ENCODE results near the gene KCNJ11. TPM values are rescaled to one million over a fixed set of nuclear protein-coding genes. Genes with fewer than 3 reads are reported as not detected.
A peak's percentile ranks its signal among the peaks of the same experiment; 100 is the strongest.

Gene KCNJ11
- total RNA-seq, 1 donor from 2014 or later, result 18.6 TPM

GRCh38 chr11:17389957-17390649 lies 1.6 kb upstream of the KCNJ11 start:
- no peaks in the 10 kb centered on the region for H3K36me3 Mint-ChIP-seq
- no peak for DNase-seq (ENCODE audit: extremely low spot score, unreplicated experiment)
- no peaks in the 10 kb centered on the region for H3K9me3 Mint-ChIP-seq
- H3K4me1 Mint-ChIP-seq (ENCODE audit: unreplicated experiment), result no peaks in the 10 kb centered on the region
- H3K4me3 Mint-ChIP-seq, result peak overlapping the region; percentile 71
- no peak for TF ChIP-seq CTCF (conservative IDR thresholded peaks at IDR 0.05)
- H3K27me3 Mint-ChIP-seq, result peaks cover 12% of the 10 kb centered on the region
- peak overlapping the region; percentile 50 for H3K27ac Mint-ChIP-seq

- peak overlapping the region; percentile 34 for H3K27ac Mint-ChIP-seq
- H3K4me3 Mint-ChIP-seq, result peak overlapping the region; percentile 84
- peak; percentile 86 for DNase-seq (ENCODE audit: extremely low spot score, unreplicated experiment)
- H3K27me3 Mint-ChIP-seq, result peaks cover 12% of the 10 kb centered on the region
- H3K9me3 Mint-ChIP-seq, result no peaks in the 10 kb centered on the region
- TF ChIP-seq CTCF (conservative IDR thresholded peaks at IDR 0.05), result peak; percentile 92
- H3K4me1 Mint-ChIP-seq (ENCODE audit: unreplicated experiment), result no peaks in the 10 kb centered on the region
- no peaks in the 10 kb centered on the region for H3K36me3 Mint-ChIP-seq
Observed at GRCh38 chr11:17389211-17389956, 925 bp upstream of the KCNJ11 start.

- TF ChIP-seq CTCF (conservative IDR thresholded peaks at IDR 0.05), result no peak
- no peaks in the 10 kb centered on the region for H3K9me3 Mint-ChIP-seq
- H3K4me3 Mint-ChIP-seq, result peak overlapping the region; percentile 79
- DNase-seq (ENCODE audit: extremely low spot score, unreplicated experiment), result no peak
- H3K36me3 Mint-ChIP-seq, result no peaks in the 10 kb centered on the region
- no peak overlapping the region for H3K27ac Mint-ChIP-seq
- H3K27me3 Mint-ChIP-seq, result peaks cover 12% of the 10 kb centered on the region
- no peaks in the 10 kb centered on the region for H3K4me1 Mint-ChIP-seq (ENCODE audit: unreplicated experiment)
Observed at GRCh38 chr11:17387811-17388210, 648 bp downstream of the KCNJ11 start.

GRCh38 chr11:17387254-17387653 lies 1.2 kb downstream of the KCNJ11 start:
- peak overlapping the region; percentile 18 for H3K27ac Mint-ChIP-seq
- H3K4me3 Mint-ChIP-seq, result peak overlapping the region; percentile 78
- no peak for DNase-seq (ENCODE audit: extremely low spot score, unreplicated experiment)
- no peak for TF ChIP-seq CTCF (conservative IDR thresholded peaks at IDR 0.05)
- peaks cover 12% of the 10 kb centered on the region for H3K27me3 Mint-ChIP-seq
- no peaks in the 10 kb centered on the region for H3K36me3 Mint-ChIP-seq
- no peaks in the 10 kb centered on the region for H3K4me1 Mint-ChIP-seq (ENCODE audit: unreplicated experiment)
- H3K9me3 Mint-ChIP-seq, result no peaks in the 10 kb centered on the region

GRCh38 chr11:17386331-17387084 lies 2.0 kb downstream of the KCNJ11 start:
- H3K27ac Mint-ChIP-seq, result peak overlapping the region; percentile 43
- TF ChIP-seq CTCF (conservative IDR thresholded peaks at IDR 0.05), result peak; percentile 74
- H3K4me1 Mint-ChIP-seq (ENCODE audit: unreplicated experiment), result no peaks in the 10 kb centered on the region
- H3K27me3 Mint-ChIP-seq, result peaks cover 12% of the 10 kb centered on the region
- H3K9me3 Mint-ChIP-seq, result no peaks in the 10 kb centered on the region
- no peaks in the 10 kb centered on the region for H3K36me3 Mint-ChIP-seq
- DNase-seq (ENCODE audit: extremely low spot score, unreplicated experiment), result no peak
- peak overlapping the region; percentile 78 for H3K4me3 Mint-ChIP-seq

All from type B pancreatic cell (in vitro differentiated cells).